Ovary (tissue), 3 donors: ENCODE results near the gene GSK3B.

Source experiments
- CTCF ChIP-seq, 3 donors: fragments of 450-650 bp in 2 of 3; fragments of 200-600 bp in 1 of 3; IDR thresholded peaks; one replicate each; pipeline versions ENCODE4 v1.5.1 to v1.8.0; 2016 to 2022; ENCODE audit warnings: antibody characterized with exemption in 3 of 3, mild to moderate bottlenecking in 1 of 3
- POLR2A ChIP-seq: fragments of 450-650 bp; IDR thresholded peaks from one replicate; pipeline ENCODE4 v1.6.1; 2017; ENCODE audit warnings: antibody characterized with exemption, mild to moderate bottlenecking, moderate library complexity
- donor health status: DM: no; HTN: no; CAD: no.

GRCh38 chr3:119779731-119780383, 314.4 kb downstream of the GSK3B start:
- TF ChIP-seq CTCF (IDR thresholded peaks at IDR 0.05): no peak
- TF ChIP-seq POLR2A: no peak
